HG03108 (cell line): ENCODE results near the gene TXNL4A.
"Not testable (repeated sequence)": the region's sequence is repeated elsewhere in the genome, so short reads cannot be mapped to it uniquely, and the experiment has no call there.

Source experiments
- ATAC-seq: cut with Tn5 transposase; IDR thresholded peaks from one replicate; pipeline ENCODE4 v1.9.1; 2021; ENCODE audit warnings: moderate library complexity; ENCODE audit not compliant: unreplicated experiment

TXNL4A gene

GRCh38 chr18:79965119-79965902, 23.1 kb downstream of the TXNL4A start:
- ATAC-seq: no peak

- ATAC-seq: peak; percentile 80
These were observed 23.8 kb downstream of the TXNL4A start, which contains the start of gene HSBP1L1 for GRCh38 chr18:79964330-79965118. Gene HSBP1L1, plus strand, starts transcription at chr18:79964643. Its CDS starts 93 bp downstream, at chr18:79964736.

- no peak for ATAC-seq
These were observed 24.6 kb downstream of the TXNL4A start for GRCh38 chr18:79963658-79964329.

- peak; percentile 44 for ATAC-seq
These were observed 25.3 kb downstream of the TXNL4A start for GRCh38 chr18:79962835-79963657.

- no peak for ATAC-seq
These were observed 26.1 kb downstream of the TXNL4A start for GRCh38 chr18:79962311-79962710.

GRCh38 chr18:79961527-79962291, 26.7 kb downstream of the TXNL4A start:
- no peak for ATAC-seq

- no peak for ATAC-seq
These were observed 27.3 kb downstream of the TXNL4A start for GRCh38 chr18:79960921-79961526.

GRCh38 chr18:79960161-79960801, 28.1 kb downstream of the TXNL4A start:
- not testable (repeated sequence) for ATAC-seq

- no peak for ATAC-seq
These were observed 29.4 kb downstream of the TXNL4A start for GRCh38 chr18:79958981-79959380.

GRCh38 chr18:79956276-79956675, 32.1 kb downstream of the TXNL4A start:
- ATAC-seq: no peak

- no peak for ATAC-seq
These were observed 32.9 kb downstream of the TXNL4A start for GRCh38 chr18:79955302-79956075.

- ATAC-seq: no peak
These were observed 33.6 kb downstream of the TXNL4A start for GRCh38 chr18:79954791-79955190.

GRCh38 chr18:79953971-79954651, 34.3 kb downstream of the TXNL4A start:
- ATAC-seq: no peak

GRCh38 chr18:79952996-79953559, 35.3 kb downstream of the TXNL4A start:
- ATAC-seq: no peak

GRCh38 chr18:79952456-79952995, 35.8 kb downstream of the TXNL4A start:
- ATAC-seq: no peak

GRCh38 chr18:79951545-79952455, 36.6 kb downstream of the TXNL4A start, which contains the start of gene SLC66A2:
Gene SLC66A2, minus strand, starts transcription at chr18:79951653. Its CDS starts 727 bp downstream, at chr18:79950926.
- peak; percentile 82 for ATAC-seq
